ENCODE data around the gene KIFC3.
A peak's percentile ranks its signal among the peaks of the same experiment; 100 is the strongest.

Gene KIFC3

DNA sequence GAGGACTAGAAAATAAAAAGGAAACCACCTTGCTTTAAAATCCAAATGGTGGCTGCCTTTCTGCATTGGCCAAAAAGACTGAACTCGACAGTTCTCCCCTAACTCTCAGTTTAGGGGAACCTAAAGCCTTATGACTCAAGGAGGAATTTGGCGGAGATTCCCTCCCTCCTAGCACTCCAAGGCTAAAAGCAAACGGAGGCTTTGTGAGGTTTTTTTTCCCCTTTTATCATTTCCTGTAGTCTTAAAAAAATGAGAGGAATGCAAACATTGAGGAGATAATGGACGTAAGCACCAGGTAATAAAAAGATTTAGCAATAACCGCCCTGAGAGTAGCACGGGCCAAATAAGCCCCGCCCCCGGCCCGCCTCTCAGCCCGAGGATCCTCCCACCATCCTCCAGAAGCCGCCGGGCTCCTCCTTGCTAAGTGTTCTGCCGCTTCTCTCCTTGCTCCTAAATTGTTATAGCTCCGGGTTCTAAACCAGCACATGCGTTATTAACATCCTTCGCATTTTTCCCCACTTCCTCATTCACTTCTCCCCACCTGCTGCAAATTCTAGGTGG is 5.8 kb upstream of the KIFC3 start (continued):
- TF ChIP-seq ZNF555 (tag by site-specific recombination; conservative IDR thresholded peaks at IDR 0.05) (no peak), ZNF292 (tag by site-specific recombination; IDR thresholded peaks at IDR 0.05; ENCODE audit: borderline replicate concordance, low read depth) (no peak), HOXA7 (CRISPR knock-in tag; IDR thresholded peaks at IDR 0.05; ENCODE audit: borderline replicate concordance) (no peak), IKZF3 (tag by site-specific recombination; IDR thresholded peaks at IDR 0.05) (peak; percentile 11; the same call in 1 of the 2 replicates), TRIM28 (IDR thresholded peaks at IDR 0.05; ENCODE audit: borderline replicate concordance, low read length) (no peak)
- TF ChIP-seq, protein P1, sequence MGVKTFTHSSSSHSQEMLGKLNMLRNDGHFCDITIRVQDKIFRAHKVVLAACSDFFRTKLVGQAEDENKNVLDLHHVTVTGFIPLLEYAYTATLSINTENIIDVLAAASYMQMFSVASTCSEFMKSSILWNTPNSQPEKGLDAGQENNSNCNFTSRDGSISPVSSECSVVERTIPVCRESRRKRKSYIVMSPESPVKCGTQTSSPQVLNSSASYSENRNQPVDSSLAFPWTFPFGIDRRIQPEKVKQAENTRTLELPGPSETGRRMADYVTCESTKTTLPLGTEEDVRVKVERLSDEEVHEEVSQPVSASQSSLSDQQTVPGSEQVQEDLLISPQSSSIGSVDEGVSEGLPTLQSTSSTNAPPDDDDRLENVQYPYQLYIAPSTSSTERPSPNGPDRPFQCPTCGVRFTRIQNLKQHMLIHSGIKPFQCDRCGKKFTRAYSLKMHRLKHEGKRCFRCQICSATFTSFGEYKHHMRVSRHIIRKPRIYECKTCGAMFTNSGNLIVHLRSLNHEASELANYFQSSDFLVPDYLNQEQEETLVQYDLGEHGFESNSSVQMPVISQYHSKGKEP (tag by site-specific recombination; IDR thresholded peaks at IDR 0.05), result peak; percentile 40; the same call in 1 of the 2 replicates
- TF ChIP-seq, protein P2, sequence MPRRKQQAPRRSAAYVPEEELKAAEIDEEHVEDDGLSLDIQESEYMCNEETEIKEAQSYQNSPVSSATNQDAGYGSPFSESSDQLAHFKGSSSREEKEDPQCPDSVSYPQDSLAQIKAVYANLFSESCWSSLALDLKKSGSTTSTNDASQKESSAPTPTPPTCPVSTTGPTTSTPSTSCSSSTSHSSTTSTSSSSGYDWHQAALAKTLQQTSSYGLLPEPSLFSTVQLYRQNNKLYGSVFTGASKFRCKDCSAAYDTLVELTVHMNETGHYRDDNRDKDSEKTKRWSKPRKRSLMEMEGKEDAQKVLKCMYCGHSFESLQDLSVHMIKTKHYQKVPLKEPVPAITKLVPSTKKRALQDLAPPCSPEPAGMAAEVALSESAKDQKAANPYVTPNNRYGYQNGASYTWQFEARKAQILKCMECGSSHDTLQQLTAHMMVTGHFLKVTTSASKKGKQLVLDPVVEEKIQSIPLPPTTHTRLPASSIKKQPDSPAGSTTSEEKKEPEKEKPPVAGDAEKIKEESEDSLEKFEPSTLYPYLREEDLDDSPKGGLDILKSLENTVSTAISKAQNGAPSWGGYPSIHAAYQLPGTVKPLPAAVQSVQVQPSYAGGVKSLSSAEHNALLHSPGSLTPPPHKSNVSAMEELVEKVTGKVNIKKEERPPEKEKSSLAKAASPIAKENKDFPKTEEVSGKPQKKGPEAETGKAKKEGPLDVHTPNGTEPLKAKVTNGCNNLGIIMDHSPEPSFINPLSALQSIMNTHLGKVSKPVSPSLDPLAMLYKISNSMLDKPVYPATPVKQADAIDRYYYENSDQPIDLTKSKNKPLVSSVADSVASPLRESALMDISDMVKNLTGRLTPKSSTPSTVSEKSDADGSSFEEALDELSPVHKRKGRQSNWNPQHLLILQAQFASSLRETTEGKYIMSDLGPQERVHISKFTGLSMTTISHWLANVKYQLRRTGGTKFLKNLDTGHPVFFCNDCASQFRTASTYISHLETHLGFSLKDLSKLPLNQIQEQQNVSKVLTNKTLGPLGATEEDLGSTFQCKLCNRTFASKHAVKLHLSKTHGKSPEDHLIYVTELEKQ (tag by site-specific recombination; IDR thresholded peaks at IDR 0.05; ENCODE audit: borderline replicate concordance), result 0 out of 2 replicates have a peak, but pooled peaks have one; percentile 39

DNA sequence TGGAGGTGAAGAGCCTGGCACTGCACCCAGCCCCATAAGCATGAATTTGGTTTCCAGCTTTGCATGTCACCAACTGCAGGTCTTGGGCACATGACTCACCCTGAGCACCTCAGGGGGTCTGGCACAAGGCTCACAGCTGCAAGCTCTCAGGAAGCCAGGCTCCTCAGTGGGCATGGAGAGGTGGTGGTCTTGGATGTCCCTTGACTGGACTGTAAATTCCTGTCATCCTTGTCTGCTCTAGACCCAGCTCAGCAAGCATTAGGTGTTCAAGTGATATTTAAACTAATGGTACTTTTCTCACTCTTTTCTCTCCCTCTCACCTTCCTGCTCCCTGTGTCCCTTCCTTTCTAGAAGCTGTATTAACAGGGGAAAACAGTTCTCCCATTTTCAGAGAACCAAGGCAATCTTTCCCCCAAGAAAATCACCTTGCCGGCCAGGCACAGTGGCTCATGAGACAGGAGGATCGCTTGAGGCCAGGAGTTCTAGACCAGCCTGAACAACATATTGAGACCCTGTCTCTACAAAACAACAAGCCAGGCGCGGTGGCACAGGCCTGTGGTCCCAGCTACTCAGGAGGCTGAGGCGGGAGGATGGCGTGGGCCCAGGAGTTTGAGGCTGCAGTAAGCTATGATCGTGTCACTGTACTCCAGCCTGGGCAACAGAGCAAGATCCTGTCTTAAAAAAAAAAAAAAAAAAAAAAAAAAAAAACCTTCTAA is 5.1 kb upstream of the KIFC3 start:
- peaks cover 6% of the 10 kb centered on the region for H3K4me1 ChIP-seq (ENCODE audit: control insufficient read depth, insufficient read depth, low read length)
- CTCF ChIA-PET, result interaction anchor here (0.5 to 1.4 kb wide), 6 partner anchors 12 to 352 kb away, joined by 3 to 4 read pairs (median 3); no protein-coding TSS in a partner anchor
- no peak overlapping the region for H3K4me3 ChIP-seq (ENCODE audit: low read depth, low read length)
- H3K36me3 ChIP-seq (ENCODE audit: control insufficient read depth in 2 of 2, insufficient read depth in 1 of 2, low read length in 2 of 2), result no peaks in the 10 kb centered on the region
- no peak for TF ChIP-seq ZNF23 (tag by site-specific recombination; IDR thresholded peaks at IDR 0.05; ENCODE audit: borderline replicate concordance)
- TF ChIP-seq ZNF211 (tag by site-specific recombination; IDR thresholded peaks at IDR 0.05; ENCODE audit: low read depth), result no peak
- peak; percentile 81 for TF ChIP-seq PRDM1 (tag by site-specific recombination; IDR thresholded peaks at IDR 0.05)
- no peak for TF ChIP-seq KLF9 (tag by site-specific recombination; IDR thresholded peaks at IDR 0.05; ENCODE audit: low read depth)
- TF ChIP-seq, protein P3, sequence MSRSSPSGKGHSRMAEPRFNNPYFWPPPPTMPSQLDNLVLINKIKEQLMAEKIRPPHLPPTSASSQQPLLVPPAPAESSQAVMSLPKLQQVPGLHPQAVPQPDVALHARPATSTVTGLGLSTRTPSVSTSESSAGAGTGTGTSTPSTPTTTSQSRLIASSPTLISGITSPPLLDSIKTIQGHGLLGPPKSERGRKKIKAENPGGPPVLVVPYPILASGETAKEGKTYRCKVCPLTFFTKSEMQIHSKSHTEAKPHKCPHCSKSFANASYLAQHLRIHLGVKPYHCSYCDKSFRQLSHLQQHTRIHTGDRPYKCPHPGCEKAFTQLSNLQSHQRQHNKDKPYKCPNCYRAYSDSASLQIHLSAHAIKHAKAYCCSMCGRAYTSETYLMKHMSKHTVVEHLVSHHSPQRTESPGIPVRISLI (tag by site-specific recombination; IDR thresholded peaks at IDR 0.05), result 0 out of 2 replicates have a peak, but pooled peaks have one; percentile 4
- TF ChIP-seq ZFHX2 (tag by site-specific recombination; conservative IDR thresholded peaks at IDR 0.05), result no peak
- TF ChIP-seq ZIC2 (tag by site-specific recombination; IDR thresholded peaks at IDR 0.05), result peak; percentile 68
- TF ChIP-seq IKZF3 (tag by site-specific recombination; IDR thresholded peaks at IDR 0.05), result 0 out of 2 replicates have a peak, but pooled peaks have one; percentile 17
- TF ChIP-seq ZNF138 (tag by site-specific recombination; IDR thresholded peaks at IDR 0.05; ENCODE audit: borderline replicate concordance), result no peak
- peak; percentile 17; the same call in 1 of the 2 replicates for TF ChIP-seq ZNF629 (tag by site-specific recombination; IDR thresholded peaks at IDR 0.05)
- peak; percentile 96 for TF ChIP-seq ZNF121 (tag by site-specific recombination; IDR thresholded peaks at IDR 0.05)
- TF ChIP-seq ZNF530 (tag by site-specific recombination; IDR thresholded peaks at IDR 0.05; ENCODE audit: low read depth), result no peak
- TF ChIP-seq, protein P4, sequence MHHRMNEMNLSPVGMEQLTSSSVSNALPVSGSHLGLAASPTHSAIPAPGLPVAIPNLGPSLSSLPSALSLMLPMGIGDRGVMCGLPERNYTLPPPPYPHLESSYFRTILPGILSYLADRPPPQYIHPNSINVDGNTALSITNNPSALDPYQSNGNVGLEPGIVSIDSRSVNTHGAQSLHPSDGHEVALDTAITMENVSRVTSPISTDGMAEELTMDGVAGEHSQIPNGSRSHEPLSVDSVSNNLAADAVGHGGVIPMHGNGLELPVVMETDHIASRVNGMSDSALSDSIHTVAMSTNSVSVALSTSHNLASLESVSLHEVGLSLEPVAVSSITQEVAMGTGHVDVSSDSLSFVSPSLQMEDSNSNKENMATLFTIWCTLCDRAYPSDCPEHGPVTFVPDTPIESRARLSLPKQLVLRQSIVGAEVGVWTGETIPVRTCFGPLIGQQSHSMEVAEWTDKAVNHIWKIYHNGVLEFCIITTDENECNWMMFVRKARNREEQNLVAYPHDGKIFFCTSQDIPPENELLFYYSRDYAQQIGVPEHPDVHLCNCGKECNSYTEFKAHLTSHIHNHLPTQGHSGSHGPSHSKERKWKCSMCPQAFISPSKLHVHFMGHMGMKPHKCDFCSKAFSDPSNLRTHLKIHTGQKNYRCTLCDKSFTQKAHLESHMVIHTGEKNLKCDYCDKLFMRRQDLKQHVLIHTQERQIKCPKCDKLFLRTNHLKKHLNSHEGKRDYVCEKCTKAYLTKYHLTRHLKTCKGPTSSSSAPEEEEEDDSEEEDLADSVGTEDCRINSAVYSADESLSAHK (tag by site-specific recombination; IDR thresholded peaks at IDR 0.05), result no peak
- TF ChIP-seq GLIS1 (tag by site-specific recombination; IDR thresholded peaks at IDR 0.05), result peak; percentile 83
- no peaks in the 10 kb centered on the region for H3K9me3 ChIP-seq (ENCODE audit: control insufficient read depth, insufficient read depth, low read depth, low read length)
- H3K27ac ChIP-seq (ENCODE audit: extremely low read depth, low read depth, low read length), result no peak overlapping the region
- POLR2A ChIA-PET, result interaction anchor here (0.6 to 2.0 kb wide), 3 partner anchors 10 to 1288 kb away, joined by 3 to 13 read pairs (median 6); no protein-coding TSS in a partner anchor
